Uterus (tissue), 4 donors: ENCODE measurements around the gene ABCA13. TPM values are rescaled to one million over a fixed set of nuclear protein-coding genes. Genes with fewer than 3 reads are reported as not detected.

Source experiments
- DNase-seq, 2 donors: peaks; one replicate each; pipeline ENCODE4 v3.0.0-alpha.2; 2019 to 2020
- H3K27ac ChIP-seq, 2 donors: fragments of 200-600 bp; sonication (generic); 1 replicate in 1 of 2; 2 replicates in 1 of 2; pipeline ENCODE4 v1.5.1; 2016 to 2018
- H3K27me3 ChIP-seq, 2 donors: fragments of 200-600 bp; sonication (generic); one replicate each; pipeline ENCODE4 v1.5.1; 2018 to 2019; ENCODE audit warnings: control low read depth in 1 of 2
- H3K36me3 ChIP-seq, 2 donors: fragments of 200-600 bp; sonication (generic); one replicate each; pipeline ENCODE4 v1.5.1; 2019; ENCODE audit warnings: control low read depth in 1 of 2
- H3K4me1 ChIP-seq, 2 donors: fragments of 200-600 bp; sonication (generic); one replicate each; pipeline ENCODE4 v1.5.1; 2018 to 2019; ENCODE audit warnings: control low read depth in 1 of 2
- H3K4me3 ChIP-seq, 2 donors: fragments of 200-600 bp; sonication (generic); 1 replicate in 1 of 2; 2 replicates in 1 of 2; pipeline ENCODE4 v1.5.1; 2018 to 2019; ENCODE audit warnings: mild to moderate bottlenecking in 1 of 2
- H3K9me3 ChIP-seq, 2 donors: fragments of 200-600 bp; sonication (generic); one replicate each; pipeline ENCODE4 v1.5.1; 2019; ENCODE audit warnings: control low read depth in 1 of 2
- POLR2A ChIP-seq, 2 donors: fragments of 450-650 bp; IDR thresholded peaks; one replicate each; pipeline ENCODE4 v1.6.1; 2016; ENCODE audit warnings: antibody characterized with exemption in 2 of 2, mild to moderate bottlenecking in 1 of 2, moderate library complexity in 1 of 2
- intact Hi-C: fragments of 100-400 bp; cut with DNase I; formaldehyde crosslinking; loops from one replicate; pipeline ENCODE4 v1.15.1; 2023; ENCODE audit warnings: low total_unique reads
- total RNA-seq, 4 donors: library from RNA; depleted of rRNA in 3 of 4; stranded (reverse); fragments of >200 nt in 3 of 4; gene quantifications; one replicate each; pipeline versions ENCODE4 v1.1.0 to v1.2.4, GENCODE V29; 2014 to 2023
- TF ChIP-seq, protein P1 (sequence below), 4 experiments: fragments of 200-600 bp in 2 of 4; fragments of 450-650 bp in 2 of 4; sonication (generic) in 2 of 4; IDR thresholded peaks; one replicate each; pipeline ENCODE4 v1.5.1; 2016 to 2019; ENCODE audit warnings: antibody characterized with exemption in 4 of 4, mild to moderate bottlenecking in 2 of 4, moderate library complexity in 1 of 4
- donor health status: DM: yes; HTN: yes; CAD: no.

The ABCA13 gene
- total RNA-seq, 4 donors from 2014 or later = 0.12 to 1.0 (median 0.26) TPM; not detected in 1

DNA sequence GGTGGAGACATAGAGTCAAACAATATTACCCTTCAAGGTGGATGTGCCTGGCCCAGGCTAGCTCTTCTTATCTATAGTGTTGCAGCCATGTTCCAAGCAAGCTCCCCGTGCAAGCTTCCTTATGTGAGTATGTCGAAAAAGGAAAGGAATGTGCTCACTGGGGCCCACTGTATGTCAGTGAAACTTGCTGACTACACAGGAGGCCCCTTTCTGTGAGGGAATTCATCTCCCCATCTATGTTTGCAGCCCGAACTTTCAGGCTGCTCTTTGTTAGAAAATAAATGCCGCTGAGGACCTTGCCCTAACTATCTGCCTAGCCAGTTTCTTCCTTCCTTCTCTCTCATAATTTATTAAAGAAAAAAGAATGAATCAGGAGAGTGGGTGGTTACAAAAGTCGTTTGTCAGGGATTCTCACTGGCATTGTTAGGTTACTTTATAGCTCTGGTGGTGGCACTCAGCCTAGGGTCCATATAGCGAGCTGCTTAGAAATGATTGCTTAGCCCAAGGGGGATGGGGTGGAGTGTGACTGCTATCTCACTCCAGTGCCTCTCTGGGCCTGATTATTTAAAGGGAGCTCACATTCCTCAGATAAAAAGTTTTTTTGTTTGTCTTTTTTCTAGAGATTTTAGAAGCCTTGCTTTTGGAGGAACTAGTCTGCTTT, 302.1 kb downstream of the ABCA13 start:
- Histone ChIP-seq H3K27me3 (no peaks in the 10 kb centered on the region), H3K27ac (no peak overlapping the region), H3K36me3 (no peaks in the 10 kb centered on the region), H3K9me3 (no peaks in the 10 kb centered on the region), H3K4me3 (no peak overlapping the region), H3K4me1 (no peaks in the 10 kb centered on the region)
- TF ChIP-seq POLR2A (IDR thresholded peaks at IDR 0.05) = no peak
- TF ChIP-seq, protein P1, sequence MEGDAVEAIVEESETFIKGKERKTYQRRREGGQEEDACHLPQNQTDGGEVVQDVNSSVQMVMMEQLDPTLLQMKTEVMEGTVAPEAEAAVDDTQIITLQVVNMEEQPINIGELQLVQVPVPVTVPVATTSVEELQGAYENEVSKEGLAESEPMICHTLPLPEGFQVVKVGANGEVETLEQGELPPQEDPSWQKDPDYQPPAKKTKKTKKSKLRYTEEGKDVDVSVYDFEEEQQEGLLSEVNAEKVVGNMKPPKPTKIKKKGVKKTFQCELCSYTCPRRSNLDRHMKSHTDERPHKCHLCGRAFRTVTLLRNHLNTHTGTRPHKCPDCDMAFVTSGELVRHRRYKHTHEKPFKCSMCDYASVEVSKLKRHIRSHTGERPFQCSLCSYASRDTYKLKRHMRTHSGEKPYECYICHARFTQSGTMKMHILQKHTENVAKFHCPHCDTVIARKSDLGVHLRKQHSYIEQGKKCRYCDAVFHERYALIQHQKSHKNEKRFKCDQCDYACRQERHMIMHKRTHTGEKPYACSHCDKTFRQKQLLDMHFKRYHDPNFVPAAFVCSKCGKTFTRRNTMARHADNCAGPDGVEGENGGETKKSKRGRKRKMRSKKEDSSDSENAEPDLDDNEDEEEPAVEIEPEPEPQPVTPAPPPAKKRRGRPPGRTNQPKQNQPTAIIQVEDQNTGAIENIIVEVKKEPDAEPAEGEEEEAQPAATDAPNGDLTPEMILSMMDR (IDR thresholded peaks at IDR 0.05) = no peak
- intact Hi-C loops = no loop called here
- DNase-seq = no peak

GRCh38 chr7:48481235-48481634, 310.0 kb downstream of the ABCA13 start:
- H3K4me3 ChIP-seq = no peak overlapping the region
- no peak for DNase-seq
- no peaks in the 10 kb centered on the region for H3K27me3 ChIP-seq
- H3K27ac ChIP-seq = no peak overlapping the region
- H3K4me1 ChIP-seq = no peaks in the 10 kb centered on the region
- TF ChIP-seq, protein P1 (IDR thresholded peaks at IDR 0.05) = no peak
- TF ChIP-seq POLR2A (IDR thresholded peaks at IDR 0.05) = no peak
- H3K36me3 ChIP-seq = no peaks in the 10 kb centered on the region
- no peaks in the 10 kb centered on the region for H3K9me3 ChIP-seq
- intact Hi-C loops = no loop called here

DNA sequence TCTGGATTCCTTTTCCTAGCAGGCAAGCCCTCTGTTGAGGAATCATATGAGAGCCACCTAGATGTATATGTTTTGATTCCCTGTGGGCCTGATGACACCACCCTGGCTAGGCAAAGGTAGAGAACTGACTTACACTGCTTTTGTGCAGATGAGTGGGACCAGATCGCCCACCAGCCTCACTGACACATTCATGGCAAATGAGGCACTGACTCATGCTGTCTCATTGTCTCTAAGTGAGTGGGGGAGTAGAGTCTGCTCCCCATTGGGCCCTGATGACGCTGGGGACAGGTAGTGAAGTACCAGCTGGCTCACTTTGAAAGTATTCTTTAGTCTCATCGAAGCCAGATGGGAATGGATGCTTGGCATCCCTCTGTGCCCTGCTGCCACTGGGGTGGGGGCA, 326.3 kb downstream of the ABCA13 start:
- Histone ChIP-seq H3K36me3 (no peaks in the 10 kb centered on the region), H3K9me3 (no peaks in the 10 kb centered on the region), H3K4me1 (no peaks in the 10 kb centered on the region), H3K27ac (no peak overlapping the region), H3K27me3 (no peaks in the 10 kb centered on the region), H3K4me3 (no peak overlapping the region)
- intact Hi-C loops = no loop called here
- no peak for TF ChIP-seq POLR2A (IDR thresholded peaks at IDR 0.05)
- TF ChIP-seq, protein P1 (IDR thresholded peaks at IDR 0.05) = no peak
- DNase-seq = no peak

- no peaks in the 10 kb centered on the region for H3K36me3 ChIP-seq
- no peak overlapping the region for H3K4me3 ChIP-seq
- no peaks in the 10 kb centered on the region for H3K27me3 ChIP-seq
- TF ChIP-seq POLR2A (IDR thresholded peaks at IDR 0.05) = no peak
- TF ChIP-seq, protein P1 (IDR thresholded peaks at IDR 0.05) = no peak
- no peaks in the 10 kb centered on the region for H3K4me1 ChIP-seq
- DNase-seq = no peak
- no peak overlapping the region for H3K27ac ChIP-seq
- intact Hi-C loops = no loop called here
- no peaks in the 10 kb centered on the region for H3K9me3 ChIP-seq
Observed at GRCh38 chr7:48502021-48502420, 330.8 kb downstream of the ABCA13 start.

GRCh38 chr7:48505051-48505450, 333.8 kb downstream of the ABCA13 start:
- no peak overlapping the region for H3K4me3 ChIP-seq
- no peak overlapping the region for H3K27ac ChIP-seq
- intact Hi-C loops = no loop called here
- DNase-seq = no peak
- H3K27me3 ChIP-seq = no peaks in the 10 kb centered on the region
- TF ChIP-seq POLR2A (IDR thresholded peaks at IDR 0.05) = no peak
- TF ChIP-seq, protein P1 (IDR thresholded peaks at IDR 0.05) = no peak
- H3K9me3 ChIP-seq = no peaks in the 10 kb centered on the region
- no peaks in the 10 kb centered on the region for H3K36me3 ChIP-seq
- no peaks in the 10 kb centered on the region for H3K4me1 ChIP-seq
